ENCODE data around the gene OARD1. TPM values are rescaled to one million over a fixed set of nuclear protein-coding genes. Genes with fewer than 3 reads are reported as not detected.

The OARD1 gene
- total RNA-seq, 4 donors from 2014 or later: 11.9 to 19.4 (median 16.5) TPM

- TF ChIP-seq CTCF (IDR thresholded peaks at IDR 0.05) (no peak), EP300 (IDR thresholded peaks at IDR 0.05) (no peak), POLR2AphosphoS5 (IDR thresholded peaks at IDR 0.05) (no peak), POLR2A (IDR thresholded peaks at IDR 0.05; ENCODE audit: low read depth) (no peak)
- no peaks in the 10 kb centered on the region for H3K9me3 ChIP-seq
- H3K27ac ChIP-seq (replicated peaks in 1 of 4): no peak overlapping the region
- H3K4me1 ChIP-seq: peaks cover 0 to 4% (median 2%) of the 10 kb centered on the region in 4 donors
- DNase-seq (ENCODE audit: extremely low spot score): no peak
- no peaks in the 10 kb centered on the region for H3K27me3 ChIP-seq
- no peak overlapping the region for H3K4me3 ChIP-seq
- 94% methylated on average over 11 of the region's 13 CpGs for WGBS
- intact Hi-C loops (cut with DNase I): no loop called here
- H3K36me3 ChIP-seq: no peaks in the 10 kb centered on the region
These were observed 38.4 kb downstream of the OARD1 start for GRCh38 chr6:41033776-41034175.

GRCh38 chr6:41032830-41033229 lies 39.3 kb downstream of the OARD1 start:
- intact Hi-C loops (cut with DNase I): no loop called here
- Histone ChIP-seq H3K4me3 (no peak overlapping the region), H3K4me1 (peaks cover 5 to 13% (median 11%) of the 10 kb centered on the region in 4 donors), H3K9me3 (no peaks in the 10 kb centered on the region), H3K36me3 (no peaks in the 10 kb centered on the region), H3K27me3 (no peaks in the 10 kb centered on the region), H3K27ac (replicated peaks in 1 of 4) (no peak overlapping the region)
- TF ChIP-seq EP300 (IDR thresholded peaks at IDR 0.05) (no peak), CTCF (IDR thresholded peaks at IDR 0.05) (no peak), POLR2AphosphoS5 (IDR thresholded peaks at IDR 0.05) (no peak), POLR2A (IDR thresholded peaks at IDR 0.05; ENCODE audit: low read depth) (no peak)
- no peak for DNase-seq (ENCODE audit: extremely low spot score)
- 90% methylated on average over 15 of the region's 15 CpGs for WGBS

- peak overlapping the region; percentile 46 to 79 (median 71) for H3K27ac ChIP-seq (replicated peaks in 1 of 4)
- peak overlapping the region; percentile 59 to 62 (median 60) for H3K4me3 ChIP-seq
- TF ChIP-seq POLR2A (IDR thresholded peaks at IDR 0.05; ENCODE audit: low read depth) (no peak), POLR2AphosphoS5 (IDR thresholded peaks at IDR 0.05) (no peak), EP300 (IDR thresholded peaks at IDR 0.05) (no peak), CTCF (IDR thresholded peaks at IDR 0.05) (no peak)
- no peaks in the 10 kb centered on the region for H3K27me3 ChIP-seq
- H3K9me3 ChIP-seq: no peaks in the 10 kb centered on the region
- no peaks in the 10 kb centered on the region for H3K36me3 ChIP-seq
- intact Hi-C loops (cut with DNase I): loop anchor here (5.0 to 10.0 kb wide), 3 partner anchors 39 to 1684 kb away; no protein-coding TSS in a partner anchor
- H3K4me1 ChIP-seq: peaks cover 12 to 23% (median 19%) of the 10 kb centered on the region in 4 donors
- DNase-seq (ENCODE audit: extremely low spot score): no peak
- whole genome bisulfite sequencing: 58% methylated on average over 9 of the region's 13 CpGs
These were observed 43.4 kb downstream of the OARD1 start for GRCh38 chr6:41028561-41029412.

- H3K27ac ChIP-seq (replicated peaks in 1 of 4): peak overlapping the region; percentile 46 to 79 (median 71)
- WGBS: 17% methylated on average over 14 of the region's 45 CpGs
- H3K4me1 ChIP-seq: peaks cover 12 to 23% (median 19%) of the 10 kb centered on the region in 4 donors
- no peak for TF ChIP-seq POLR2A (IDR thresholded peaks at IDR 0.05; ENCODE audit: low read depth)
- TF ChIP-seq POLR2AphosphoS5 (IDR thresholded peaks at IDR 0.05): peak in 1 of 2 donors; percentile 69
- peak; percentile 97 to 100 (median 99) for TF ChIP-seq CTCF (IDR thresholded peaks at IDR 0.05)
- H3K9me3 ChIP-seq: no peaks in the 10 kb centered on the region
- H3K36me3 ChIP-seq: no peaks in the 10 kb centered on the region
- intact Hi-C loops (cut with DNase I): loop anchor here (5.0 to 10.0 kb wide), 3 partner anchors 39 to 1683 kb away; no protein-coding TSS in a partner anchor
- peak overlapping the region; percentile 59 to 62 (median 60) for H3K4me3 ChIP-seq
- no peaks in the 10 kb centered on the region for H3K27me3 ChIP-seq
- DNase-seq (ENCODE audit: extremely low spot score): peak; percentile 94
These were observed 44.2 kb downstream of the OARD1 start for GRCh38 chr6:41027799-41028560.

All from esophagus muscularis mucosa (tissue), 4 donors.